Ramos (cell line): ENCODE measurements around the gene ATG2A.

Experiments
- in situ Hi-C: fragments of 300-500 bp; cut with MboI; formaldehyde crosslinking; loops from one replicate; pipeline ENCODE4 v1.14.3; 2022; ENCODE audit warnings: low sequenced_read_pairs; ENCODE audit not compliant: unreplicated experiment

ATG2A gene

GRCh38 chr11:64859542-64860414 is 57.2 kb downstream of the ATG2A start:
- in situ Hi-C loops: no loop called here

- in situ Hi-C loops: no loop called here
Measured at GRCh38 chr11:64858467-64859263, 58.3 kb downstream of the ATG2A start.

- in situ Hi-C loops: no loop called here
Measured at GRCh38 chr11:64857485-64857884, 59.5 kb downstream of the ATG2A start.

GRCh38 chr11:64856382-64857227 is 60.4 kb downstream of the ATG2A start:
- in situ Hi-C loops: no loop called here

- in situ Hi-C loops: no loop called here
Measured at GRCh38 chr11:64855596-64856304, 61.3 kb downstream of the ATG2A start.

GRCh38 chr11:64854534-64855502 is 62.2 kb downstream of the ATG2A start:
- in situ Hi-C loops: no loop called here

GRCh38 chr11:64854157-64854533 is 62.9 kb downstream of the ATG2A start:
- in situ Hi-C loops: no loop called here

- in situ Hi-C loops: no loop called here
Measured at GRCh38 chr11:64853709-64854108, 63.3 kb downstream of the ATG2A start.

GRCh38 chr11:64852804-64853509 is 64.1 kb downstream of the ATG2A start:
- in situ Hi-C loops: no loop called here

- in situ Hi-C loops: no loop called here
Measured at GRCh38 chr11:64851831-64852351, 65.1 kb downstream of the ATG2A start.

- in situ Hi-C loops: no loop called here
Measured at GRCh38 chr11:64850979-64851567, 65.9 kb downstream of the ATG2A start.

GRCh38 chr11:64849598-64850356 is 67.2 kb downstream of the ATG2A start:
- in situ Hi-C loops: loop anchor here (5.0 kb wide), 2 partner anchors 43 to 263 kb away; partner anchors contain the start of gene TM7SF2

- in situ Hi-C loops: loop anchor here (5.0 kb wide), 2 partner anchors 43 to 263 kb away; partner anchors contain the start of gene TM7SF2
Measured at GRCh38 chr11:64848826-64849597, 68.0 kb downstream of the ATG2A start.

- in situ Hi-C loops: loop anchor here (5.0 kb wide), 2 partner anchors 44 to 264 kb away; partner anchors contain the start of gene TM7SF2
Measured at GRCh38 chr11:64848214-64848825, 68.7 kb downstream of the ATG2A start.

- in situ Hi-C loops: loop anchor here (5.0 kb wide), 2 partner anchors 45 to 265 kb away; partner anchors contain the start of gene TM7SF2
Measured at GRCh38 chr11:64846998-64847666, 69.9 kb downstream of the ATG2A start.
